Keratinocyte (primary cell): ENCODE data around the gene OTOS. TPM values are rescaled to one million over a fixed set of nuclear protein-coding genes. Genes with fewer than 3 reads are reported as not detected.

Experiments used
- DNase-seq: peaks from one replicate; pipeline ENCODE4 v3.0.0-alpha.2; 2011; ENCODE audit warnings: low read depth, missing footprints, low spot score
- FAIRE-seq: peaks from 2 replicates; lab custom pipeline; 2011; peaks lifted over from hg19 to GRCh38; lab: Jason Lieb, UNC
- H2AFZ ChIP-seq: 2 replicates; pipeline ENCODE4 v1.6.0; 2012; ENCODE audit warnings: low read length, control low read depth, inconsistent platforms; ENCODE audit not compliant: control insufficient read depth
- H3K27ac ChIP-seq: 2 replicates; pipeline ENCODE4 v1.5.1; 2011; ENCODE audit warnings: low read length; ENCODE audit not compliant: control insufficient read depth, insufficient read depth
- H3K27me3 ChIP-seq: 3 replicates; pipeline ENCODE4 v1.6.0; 2011; ENCODE audit warnings: low read length; ENCODE audit not compliant: control insufficient read depth, insufficient read depth; ENCODE audit errors: extremely low read depth
- H3K36me3 ChIP-seq, 2 experiments: 2 replicates in 1 of 2; 3 replicates in 1 of 2; pipeline ENCODE4 v1.5.1; 2011; ENCODE audit warnings: low read length in 2 of 2, mild to moderate bottlenecking in 1 of 2; ENCODE audit not compliant: control insufficient read depth in 2 of 2, insufficient read depth in 2 of 2; ENCODE audit errors: extremely low read depth in 1 of 2
- H3K4me1 ChIP-seq: 3 replicates; pipeline ENCODE4 v1.5.1; 2011; ENCODE audit warnings: low read length; ENCODE audit not compliant: control insufficient read depth, insufficient read depth; ENCODE audit errors: extremely low read depth
- H3K4me2 ChIP-seq: 3 replicates; pipeline ENCODE4 v1.6.0; 2011; ENCODE audit warnings: low read depth, low read length; ENCODE audit not compliant: control insufficient read depth, insufficient read depth; ENCODE audit errors: extremely low read depth
- H3K4me3 ChIP-seq, 3 experiments: fragments of 200-600 bp in 1 of 3; sonication (generic) in 1 of 3; 2 replicates in 2 of 3; 3 replicates in 1 of 3; pipeline ENCODE4 v1.5.1; 2011 to 2016; ENCODE audit warnings: low read length in 3 of 3, mild to moderate bottlenecking in 3 of 3, control low read depth in 2 of 3, inconsistent platforms in 1 of 3, low read depth in 1 of 3, mixed read lengths in 1 of 3, mixed run types in 1 of 3, moderate library complexity in 1 of 3; ENCODE audit not compliant: control insufficient read depth in 2 of 3, insufficient read depth in 2 of 3; ENCODE audit errors: extremely low read depth in 1 of 3
- H3K79me2 ChIP-seq: 2 replicates; pipeline ENCODE4 v1.6.0; 2012; ENCODE audit warnings: low read length; ENCODE audit not compliant: control insufficient read depth, insufficient read depth
- H3K9ac ChIP-seq: 3 replicates; pipeline ENCODE4 v1.6.0; 2011; ENCODE audit warnings: low read length; ENCODE audit not compliant: control insufficient read depth, insufficient read depth; ENCODE audit errors: extremely low read depth
- H3K9me1 ChIP-seq: 3 replicates; pipeline ENCODE4 v1.6.0; 2011; ENCODE audit warnings: low read length; ENCODE audit not compliant: control insufficient read depth, insufficient read depth; ENCODE audit errors: extremely low read depth
- H3K9me3 ChIP-seq: 2 replicates; pipeline ENCODE4 v1.5.1; 2012; ENCODE audit warnings: low read depth, low read length; ENCODE audit not compliant: control insufficient read depth
- H4K20me1 ChIP-seq: 3 replicates; pipeline ENCODE4 v1.6.0; 2011; ENCODE audit warnings: low read length; ENCODE audit not compliant: control insufficient read depth, insufficient read depth; ENCODE audit errors: extremely low read depth
- CTCF ChIP-seq, 3 experiments: IDR thresholded peaks in 1 of 3; conservative IDR thresholded peaks in 1 of 3; optimal IDR thresholded peaks in 1 of 3; 2 replicates in 2 of 3; 3 replicates in 1 of 3; pipeline versions ENCODE3 to v1.5.1; 2011; ENCODE audit warnings: low read length in 3 of 3, mild to moderate bottlenecking in 3 of 3, moderate library complexity in 2 of 3, control low read depth in 1 of 3, inconsistent platforms in 1 of 3; ENCODE audit not compliant: insufficient read depth in 2 of 3; ENCODE audit errors: extremely low read depth in 1 of 3
- EZH2 ChIP-seq: IDR thresholded peaks from one replicate; pipeline ENCODE4 v1.6.1; 2012; ENCODE audit warnings: inconsistent platforms, mild to moderate bottlenecking, low read length, moderate library complexity
- dilution Hi-C: fragments of 300-500 bp; cut with MboI; formaldehyde crosslinking; loops from one replicate; pipeline ENCODE4 v1.7.0; 2020; ENCODE audit warnings: low sequenced_read_pairs; ENCODE audit not compliant: extremely low pct_ligation_motif_present
- polyA plus RNA-seq, 5 experiments: library from polyadenylated mRNA; depleted of rRNA in 3 of 5; stranded (reverse) in 3 of 5; stranded (forward) in 1 of 5; unstranded in 1 of 5; fragments of >200 nt; gene quantifications; 1 replicate in 1 of 5; 2 replicates in 3 of 5; 3 replicates in 1 of 5; pipeline versions ENCODE4 v1.2.1 to v1.2.3, GENCODE V29; 2011 to 2012; ENCODE audit warnings: missing spikeins in 2 of 5, low read depth in 1 of 5, low replicate concordance in 1 of 5

OTOS gene
- polyA plus RNA-seq, 1 donor (not counting 4 experiments of a cell fraction or from before 2014, with no cell fraction given): not detected

GRCh38 chr2:240160291-240161086, 20.0 kb upstream of the OTOS start:
- no peaks in the 10 kb centered on the region for H4K20me1 ChIP-seq
- FAIRE-seq (no peak), DNase-seq (no peak)
- no peak overlapping the region for H3K4me3 ChIP-seq
- H2AFZ ChIP-seq: no peak overlapping the region
- H3K27ac ChIP-seq: no peak overlapping the region
- no peaks in the 10 kb centered on the region for H3K4me1 ChIP-seq
- no peaks in the 10 kb centered on the region for H3K79me2 ChIP-seq
- H3K9me3 ChIP-seq: peaks cover 3% of the 10 kb centered on the region
- H3K36me3 ChIP-seq: no peaks in the 10 kb centered on the region
- H3K9me1 ChIP-seq: no peaks in the 10 kb centered on the region
- TF ChIP-seq EZH2: no peak
- no peak for TF ChIP-seq CTCF (optimal IDR thresholded peaks at IDR 0.05 in 1 of 3, IDR thresholded peaks at IDR 0.05 in 1 of 3, conservative IDR thresholded peaks at IDR 0.05 in 1 of 3; ENCODE audit: extremely low read depth in 1 of 3, insufficient read depth in 2 of 3, low read length in 3 of 3)
- H3K27me3 ChIP-seq: peaks cover 7% of the 10 kb centered on the region
- no peak overlapping the region for H3K4me2 ChIP-seq
- H3K9ac ChIP-seq: no peak overlapping the region
- dilution Hi-C loops: no loop called here

- FAIRE-seq (no peak), DNase-seq (no peak)
- Histone ChIP-seq H3K4me1 (no peaks in the 10 kb centered on the region), H3K4me3 (no peak overlapping the region), H3K9me3 (peaks cover 2% of the 10 kb centered on the region), H4K20me1 (peaks cover 2% of the 10 kb centered on the region), H3K9me1 (no peaks in the 10 kb centered on the region), H3K79me2 (no peaks in the 10 kb centered on the region), H3K27me3 (peaks cover 12% of the 10 kb centered on the region), H3K27ac (no peak overlapping the region), H2AFZ (no peak overlapping the region), H3K36me3 (no peaks in the 10 kb centered on the region), H3K4me2 (no peak overlapping the region), H3K9ac (no peak overlapping the region)
- dilution Hi-C loops: no loop called here
- TF ChIP-seq CTCF (optimal IDR thresholded peaks at IDR 0.05 in 1 of 3, IDR thresholded peaks at IDR 0.05 in 1 of 3, conservative IDR thresholded peaks at IDR 0.05 in 1 of 3; ENCODE audit: extremely low read depth in 1 of 3, insufficient read depth in 2 of 3, low read length in 3 of 3) (no peak), EZH2 (no peak)
These were observed 18.9 kb upstream of the OTOS start for GRCh38 chr2:240159251-240159839.
